Testis (tissue), 2 donors: ENCODE measurements around the gene CDC42BPB.

ENCODE experiments used
- CTCF ChIP-seq, 3 experiments: fragments of 450-650 bp in 2 of 3; fragments of 200-600 bp in 1 of 3; sonication (generic) in 1 of 3; IDR thresholded peaks; one replicate each; pipeline ENCODE4 v1.5.1; 2016 to 2019; ENCODE audit warnings: antibody characterized with exemption in 3 of 3, mild to moderate bottlenecking in 2 of 3, moderate library complexity in 1 of 3
- POLR2A ChIP-seq: fragments of 450-650 bp; IDR thresholded peaks from one replicate; pipeline ENCODE4 v1.6.1; 2017; ENCODE audit warnings: antibody characterized with exemption, mild to moderate bottlenecking, moderate library complexity

DNA sequence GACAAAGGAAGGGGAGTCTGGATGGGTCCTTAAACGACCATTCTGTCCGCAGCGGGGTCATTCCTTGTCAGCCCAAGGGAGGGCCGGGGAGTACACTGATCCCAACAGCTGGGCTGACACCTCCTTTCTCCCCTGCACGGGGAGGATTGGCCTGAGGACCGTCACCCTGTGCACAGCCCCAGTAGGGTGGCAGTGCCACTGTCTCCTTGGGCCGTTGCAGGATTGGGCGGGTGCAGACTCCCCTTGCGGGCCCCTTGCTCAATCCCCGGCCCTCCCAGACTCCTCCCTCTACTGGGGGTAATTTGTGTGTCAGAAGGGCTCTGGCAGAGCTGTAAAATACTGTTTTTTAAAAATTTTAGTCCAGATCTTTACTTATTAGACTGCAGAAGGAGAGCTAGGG lies 147.4 kb downstream of the CDC42BPB start:
- TF ChIP-seq CTCF (IDR thresholded peaks at IDR 0.05) (no peak), POLR2A (no peak)
